Hepatocyte (in vitro differentiated cells): ENCODE results near the gene CCDC13.

Experiments
- CTCF ChIP-seq: fragments of 200-600 bp; sonication (generic); IDR thresholded peaks from 2 replicates; pipeline ENCODE4 v1.5.1; 2016; ENCODE audit warnings: antibody characterized with exemption, mild to moderate bottlenecking; ENCODE audit not compliant: poor library complexity
- EZH2 ChIP-seq: fragments of 200-600 bp; sonication (generic); IDR thresholded peaks from 2 replicates; pipeline ENCODE4 v1.6.1; 2016; ENCODE audit warnings: antibody characterized with exemption, mild to moderate bottlenecking, borderline replicate concordance
- EZH2phosphoT487 ChIP-seq: fragments of 200-600 bp; sonication (generic); IDR thresholded peaks from one replicate; pipeline ENCODE4 v1.6.1; 2018; ENCODE audit warnings: antibody characterized with exemption, mild to moderate bottlenecking, low read depth, moderate library complexity; ENCODE audit not compliant: unreplicated experiment, severe bottlenecking

GRCh38 chr3:42745776-42746454 is 27.1 kb downstream of the CCDC13 start:
- no peak for TF ChIP-seq EZH2
- TF ChIP-seq CTCF: no peak
- TF ChIP-seq EZH2phosphoT487: no peak
